ENCODE results near the gene GOPC. TPM values are rescaled to one million over a fixed set of nuclear protein-coding genes. Genes with fewer than 3 reads are reported as not detected.
A peak's percentile ranks its signal among the peaks of the same experiment; 100 is the strongest.

GOPC gene
- total RNA-seq, 2 donors from 2014 or later = 20.8 to 24.7 TPM

DNA sequence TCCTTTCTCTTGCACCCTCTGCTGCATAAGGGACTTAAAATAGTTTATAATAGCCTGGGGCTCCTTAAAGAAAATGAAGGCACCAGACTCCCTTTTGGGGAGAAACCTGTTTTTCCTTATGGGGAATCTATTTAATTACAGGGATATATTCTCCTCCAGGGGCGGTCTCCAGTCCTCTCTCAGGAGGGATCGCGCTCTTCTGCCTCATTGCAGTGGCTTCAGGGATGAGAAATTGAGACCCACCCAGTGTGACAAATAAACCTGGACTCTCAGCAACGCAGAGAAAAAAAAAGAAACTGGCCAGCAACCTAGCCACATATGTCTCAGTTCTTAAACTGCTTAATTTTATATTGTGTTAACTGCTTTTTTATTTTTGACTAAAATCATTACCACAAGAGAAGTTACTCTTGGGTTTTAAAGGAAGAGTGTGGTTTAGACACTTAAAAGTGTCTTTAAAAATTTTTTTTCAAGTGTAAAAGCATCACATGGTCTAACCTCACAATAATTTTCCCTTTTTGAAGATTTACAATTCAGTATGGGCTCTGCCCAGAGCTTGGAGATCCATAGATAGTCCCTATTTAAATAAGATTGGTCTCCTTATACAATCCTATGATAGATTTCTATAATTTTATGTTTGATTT, 11.7 kb upstream of the GOPC start:
- H3K4me3 ChIP-seq = no peak overlapping the region
- H3K36me3 ChIP-seq = no peaks in the 10 kb centered on the region
- H3K9me3 ChIP-seq = no peaks in the 10 kb centered on the region
- H3K27ac ChIP-seq = no peak overlapping the region
- DNase-seq (ENCODE audit: low spot score) = no peak
- H3K4me1 ChIP-seq = no peaks in the 10 kb centered on the region
- H3K27me3 ChIP-seq = no peaks in the 10 kb centered on the region
- TF ChIP-seq, protein P1, sequence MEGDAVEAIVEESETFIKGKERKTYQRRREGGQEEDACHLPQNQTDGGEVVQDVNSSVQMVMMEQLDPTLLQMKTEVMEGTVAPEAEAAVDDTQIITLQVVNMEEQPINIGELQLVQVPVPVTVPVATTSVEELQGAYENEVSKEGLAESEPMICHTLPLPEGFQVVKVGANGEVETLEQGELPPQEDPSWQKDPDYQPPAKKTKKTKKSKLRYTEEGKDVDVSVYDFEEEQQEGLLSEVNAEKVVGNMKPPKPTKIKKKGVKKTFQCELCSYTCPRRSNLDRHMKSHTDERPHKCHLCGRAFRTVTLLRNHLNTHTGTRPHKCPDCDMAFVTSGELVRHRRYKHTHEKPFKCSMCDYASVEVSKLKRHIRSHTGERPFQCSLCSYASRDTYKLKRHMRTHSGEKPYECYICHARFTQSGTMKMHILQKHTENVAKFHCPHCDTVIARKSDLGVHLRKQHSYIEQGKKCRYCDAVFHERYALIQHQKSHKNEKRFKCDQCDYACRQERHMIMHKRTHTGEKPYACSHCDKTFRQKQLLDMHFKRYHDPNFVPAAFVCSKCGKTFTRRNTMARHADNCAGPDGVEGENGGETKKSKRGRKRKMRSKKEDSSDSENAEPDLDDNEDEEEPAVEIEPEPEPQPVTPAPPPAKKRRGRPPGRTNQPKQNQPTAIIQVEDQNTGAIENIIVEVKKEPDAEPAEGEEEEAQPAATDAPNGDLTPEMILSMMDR (IDR thresholded peaks at IDR 0.05) = no peak

- Histone ChIP-seq H3K4me1 (peaks cover 0 to 6% of the 10 kb centered on the region in 2 donors), H3K27ac (no peak overlapping the region), H3K36me3 (no peaks in the 10 kb centered on the region), H3K9me3 (no peaks in the 10 kb centered on the region), H3K27me3 (no peaks in the 10 kb centered on the region), H3K4me3 (no peak overlapping the region)
- no peak for DNase-seq (ENCODE audit: low spot score)
- TF ChIP-seq, protein P1 (IDR thresholded peaks at IDR 0.05) = no peak
Measured at GRCh38 chr6:117607511-117607910, 5.2 kb upstream of the GOPC start.

GRCh38 chr6:117605169-117605826, 3.0 kb upstream of the GOPC start:
- Histone ChIP-seq H3K4me1 (peaks cover 0 to 18% of the 10 kb centered on the region in 2 donors), H3K27ac (no peak overlapping the region), H3K9me3 (no peaks in the 10 kb centered on the region), H3K27me3 (no peaks in the 10 kb centered on the region), H3K4me3 (no peak overlapping the region), H3K36me3 (no peaks in the 10 kb centered on the region)
- no peak for DNase-seq (ENCODE audit: low spot score)
- TF ChIP-seq, protein P1 (IDR thresholded peaks at IDR 0.05) = peak; percentile 40 to 71

GRCh38 chr6:117603821-117604220, 1.5 kb upstream of the GOPC start:
- no peaks in the 10 kb centered on the region for H3K27me3 ChIP-seq
- peaks cover 0 to 29% of the 10 kb centered on the region in 2 donors for H3K4me1 ChIP-seq
- H3K36me3 ChIP-seq = no peaks in the 10 kb centered on the region
- no peak overlapping the region for H3K27ac ChIP-seq
- DNase-seq (ENCODE audit: low spot score) = no peak
- TF ChIP-seq, protein P1 (IDR thresholded peaks at IDR 0.05) = no peak
- no peak overlapping the region for H3K4me3 ChIP-seq
- H3K9me3 ChIP-seq = no peaks in the 10 kb centered on the region

GRCh38 chr6:117602899-117603588, 733 bp upstream of the GOPC start:
- H3K27me3 ChIP-seq = no peaks in the 10 kb centered on the region
- no peaks in the 10 kb centered on the region for H3K9me3 ChIP-seq
- TF ChIP-seq, protein P1 (IDR thresholded peaks at IDR 0.05) = no peak
- peaks cover 0 to 29% of the 10 kb centered on the region in 2 donors for H3K4me1 ChIP-seq
- H3K4me3 ChIP-seq = peak overlapping the region; percentile 81 to 82
- no peak for DNase-seq (ENCODE audit: low spot score)
- no peaks in the 10 kb centered on the region for H3K36me3 ChIP-seq
- H3K27ac ChIP-seq = peak overlapping the region; percentile 90 to 93

Data from right atrium auricular region (tissue), 2 donors.